Neural crest cell (in vitro differentiated cells): ENCODE data around the gene SALL3. TPM values are rescaled to one million over a fixed set of nuclear protein-coding genes. Genes with fewer than 3 reads are reported as not detected.

ENCODE experiments used
- DNase-seq: peaks from one replicate; pipeline ENCODE4 v3.0.0; 2021; ENCODE audit warnings: low read depth, mixed read lengths, low spot score
- H3K27ac Mint-ChIP-seq: one replicate; pipeline ENCODE4 v1.8.0; 2021; ENCODE audit warnings: mild to moderate bottlenecking, mixed read lengths; ENCODE audit not compliant: unreplicated experiment
- H3K27me3 Mint-ChIP-seq: 2 replicates; pipeline ENCODE4 v1.8.0; 2021; ENCODE audit warnings: low read depth, mild to moderate bottlenecking, mixed read lengths
- H3K36me3 Mint-ChIP-seq: 2 replicates; pipeline ENCODE4 v1.8.0; 2021; ENCODE audit warnings: low read depth, mild to moderate bottlenecking, mixed read lengths
- H3K4me1 Mint-ChIP-seq: 2 replicates; pipeline ENCODE4 v1.8.0; 2021; ENCODE audit warnings: mixed read lengths
- H3K4me3 Mint-ChIP-seq: one replicate; pipeline ENCODE4 v1.8.0; 2021; ENCODE audit warnings: mild to moderate bottlenecking, mixed read lengths
- H3K9me3 Mint-ChIP-seq: 2 replicates; pipeline ENCODE4 v1.8.0; 2021; ENCODE audit warnings: mixed read lengths
- CTCF ChIP-seq: fragments of 200-600 bp; sonication (generic); conservative IDR thresholded peaks from 2 replicates; pipeline ENCODE4 v1.5.0; 2021; ENCODE audit warnings: antibody characterized with exemption, mild to moderate bottlenecking
- total RNA-seq: library from RNA; stranded (reverse); gene quantifications from 2 replicates; pipeline ENCODE4 v1.2.1, GENCODE V29; 2021

Gene SALL3
- total RNA-seq, 1 donor from 2014 or later: 9.1 TPM

GRCh38 chr18:79047556-79048244, 68.1 kb downstream of the SALL3 start:
- Mint-ChIP-seq H3K27me3 (no peaks in the 10 kb centered on the region), H3K4me1 (no peaks in the 10 kb centered on the region), H3K9me3 (peaks cover 2% of the 10 kb centered on the region), H3K4me3 (no peak overlapping the region), H3K36me3 (no peaks in the 10 kb centered on the region), H3K27ac (peak overlapping the region; percentile 14)
- no peak for DNase-seq
- no peak for TF ChIP-seq CTCF

- no peak for DNase-seq
- H3K36me3 Mint-ChIP-seq: no peaks in the 10 kb centered on the region
- no peak overlapping the region for H3K27ac Mint-ChIP-seq
- no peak overlapping the region for H3K4me3 Mint-ChIP-seq
- H3K9me3 Mint-ChIP-seq: no peaks in the 10 kb centered on the region
- no peaks in the 10 kb centered on the region for H3K4me1 Mint-ChIP-seq
- peaks cover 1% of the 10 kb centered on the region for H3K27me3 Mint-ChIP-seq
- no peak for TF ChIP-seq CTCF
These were observed 68.6 kb downstream of the SALL3 start for GRCh38 chr18:79048245-79048632.

- peaks cover 2% of the 10 kb centered on the region for H3K27me3 Mint-ChIP-seq
- DNase-seq: no peak
- H3K4me3 Mint-ChIP-seq: no peak overlapping the region
- H3K4me1 Mint-ChIP-seq: no peaks in the 10 kb centered on the region
- H3K36me3 Mint-ChIP-seq: no peaks in the 10 kb centered on the region
- no peaks in the 10 kb centered on the region for H3K9me3 Mint-ChIP-seq
- no peak overlapping the region for H3K27ac Mint-ChIP-seq
- TF ChIP-seq CTCF: no peak
These were observed 69.9 kb downstream of the SALL3 start for GRCh38 chr18:79049506-79049905.

Other genes with a start within 250 kb of the SALL3 start
- 32.9 and 33.8 TPM in 2 replicates for gene ATP9B, start 89.6 kb downstream of the SALL3 start, total RNA-seq